Hematopoietic multipotent progenitor cell treated with erythropoietin and hydrocortisone succinate and interleukin-3 and kit ligand, for 6 days (in vitro differentiated cells): ENCODE data around the gene AMIGO3.
"Not testable (repeated sequence)": the region's sequence is repeated elsewhere in the genome, so short reads cannot be mapped to it uniquely, and the experiment has no call there.

ENCODE experiments used
- DNase-seq: peaks from one replicate; pipeline ENCODE4 v3.0.0-alpha.2; 2015

Gene AMIGO3

DNA sequence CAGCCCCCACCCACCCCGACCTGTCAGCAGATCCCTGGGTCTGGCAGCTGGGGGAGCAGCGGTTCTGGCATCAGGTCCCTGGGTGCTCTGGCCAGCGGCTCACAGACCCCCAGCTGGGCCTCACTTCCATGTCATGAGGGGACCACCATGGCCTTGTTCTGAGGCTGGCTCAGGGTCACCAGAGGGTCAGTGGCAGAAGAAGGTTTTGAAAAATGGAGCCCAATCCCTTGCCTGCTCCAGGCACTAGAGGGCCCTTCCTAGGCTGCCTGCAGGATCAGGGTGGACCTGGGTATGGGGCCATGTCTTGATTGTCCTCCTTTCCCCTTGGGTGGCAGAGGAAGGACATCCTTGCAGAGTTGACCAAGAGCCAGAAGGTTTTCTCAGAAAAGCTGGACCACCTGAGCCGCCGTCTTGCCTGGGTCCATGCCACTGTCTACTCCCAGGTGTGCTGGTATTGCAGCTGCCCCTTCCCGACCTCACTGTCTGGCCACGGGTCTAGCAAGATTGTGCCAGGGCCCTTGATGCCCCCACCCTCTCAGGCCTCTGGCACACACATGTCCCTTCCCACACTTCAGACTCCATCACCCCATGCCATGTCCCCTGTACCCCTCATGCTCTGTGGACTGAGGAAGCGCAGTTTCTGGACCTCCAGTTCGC lies 12.9 kb downstream of the AMIGO3 start:
- DNase-seq: no peak

DNA sequence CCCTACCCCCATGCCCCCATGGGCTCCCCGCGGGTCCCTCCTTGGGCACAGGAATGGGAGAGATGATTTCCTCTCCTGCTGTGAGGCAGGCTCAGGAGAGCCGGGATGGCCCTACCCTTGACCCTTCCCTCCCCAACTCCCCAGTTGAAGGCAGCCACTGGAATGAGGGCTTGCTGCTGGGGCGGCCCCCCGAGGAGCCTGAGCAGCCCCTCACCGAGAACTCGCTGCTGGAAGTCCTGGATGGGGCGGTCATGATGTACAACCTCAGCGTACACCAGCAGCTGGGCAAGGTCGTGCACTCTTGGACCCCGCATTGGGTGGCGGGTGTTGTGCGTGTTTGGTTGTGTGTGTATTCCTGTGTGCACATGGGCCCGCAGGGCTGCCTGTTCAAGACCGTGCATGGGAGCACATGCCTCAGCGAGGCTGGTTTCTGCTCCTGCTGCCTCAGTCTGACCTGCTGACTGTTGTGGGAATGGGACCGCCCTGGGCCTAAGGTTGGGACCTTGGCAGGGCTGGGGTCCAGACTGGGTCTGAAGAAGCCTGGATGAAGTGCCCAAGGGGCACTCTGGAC lies 14.0 kb downstream of the AMIGO3 start:
- no peak for DNase-seq

- DNase-seq: no peak
Measured at GRCh38 chr3:49704629-49705028, 14.9 kb downstream of the AMIGO3 start.

- no peak for DNase-seq
Measured at GRCh38 chr3:49703956-49704355, 15.5 kb downstream of the AMIGO3 start.

DNA sequence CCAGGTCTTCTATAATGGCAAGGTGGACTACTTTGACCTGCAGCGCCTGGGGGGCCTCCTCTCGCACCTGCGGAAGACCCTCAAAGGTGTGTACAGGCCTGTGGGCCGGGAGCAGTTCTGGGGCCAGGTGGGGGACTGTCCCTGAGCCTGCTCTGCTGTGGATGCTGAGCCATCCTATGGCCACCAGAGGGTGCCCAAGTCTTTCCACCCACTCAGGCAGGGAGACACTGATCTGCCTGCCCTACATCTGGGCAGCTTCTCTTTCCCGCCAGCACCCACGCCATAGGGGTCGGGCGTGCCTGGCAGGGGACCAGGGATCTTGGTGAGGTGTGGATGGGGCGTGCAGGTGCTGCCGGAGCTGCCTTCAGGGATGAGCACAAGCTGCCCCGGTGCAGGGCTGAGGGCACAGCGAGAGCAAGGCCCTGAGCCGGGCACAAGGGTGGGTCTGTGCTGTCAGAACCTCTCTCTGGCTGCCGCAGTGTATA lies 16.0 kb downstream of the AMIGO3 start:
- peak; percentile 89 for DNase-seq

- no peak for DNase-seq
Measured at GRCh38 chr3:49702672-49703071, 16.8 kb downstream of the AMIGO3 start.

- DNase-seq: peak; percentile 51
Measured at GRCh38 chr3:49701388-49702077, 18.0 kb downstream of the AMIGO3 start.

DNA sequence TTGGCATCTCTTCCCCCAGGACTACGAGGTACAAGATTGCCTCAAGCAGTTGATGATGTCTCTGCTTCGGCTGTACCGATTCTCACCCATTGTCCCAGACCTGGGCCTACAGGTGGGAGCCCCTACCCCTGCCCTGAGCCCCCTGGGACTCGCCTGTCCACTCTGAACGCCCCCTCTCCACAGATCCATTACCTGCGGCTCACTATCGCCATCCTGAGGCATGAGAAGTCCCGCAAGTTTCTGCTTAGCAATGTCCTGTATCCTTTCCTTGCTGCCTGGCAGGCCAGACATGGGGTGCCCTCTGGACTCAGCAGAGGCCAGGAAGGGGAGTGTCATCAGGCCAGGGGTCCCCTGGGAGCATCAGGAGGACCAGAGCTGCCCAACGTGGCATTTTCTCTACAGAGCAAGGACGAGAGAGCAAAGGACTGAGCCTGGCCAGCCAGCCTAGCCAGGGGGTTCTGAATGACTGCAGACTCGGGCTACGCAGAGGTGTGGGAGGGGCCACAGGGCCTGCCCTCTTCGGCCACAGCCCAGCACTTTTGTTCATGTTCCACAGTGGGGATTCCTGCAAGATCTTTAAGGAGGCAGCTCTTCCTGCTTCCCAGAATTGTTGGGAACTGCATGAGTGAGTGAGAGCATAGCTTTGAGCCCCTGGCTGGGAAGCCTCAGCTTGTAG lies 18.9 kb downstream of the AMIGO3 start:
- DNase-seq: no peak

DNA sequence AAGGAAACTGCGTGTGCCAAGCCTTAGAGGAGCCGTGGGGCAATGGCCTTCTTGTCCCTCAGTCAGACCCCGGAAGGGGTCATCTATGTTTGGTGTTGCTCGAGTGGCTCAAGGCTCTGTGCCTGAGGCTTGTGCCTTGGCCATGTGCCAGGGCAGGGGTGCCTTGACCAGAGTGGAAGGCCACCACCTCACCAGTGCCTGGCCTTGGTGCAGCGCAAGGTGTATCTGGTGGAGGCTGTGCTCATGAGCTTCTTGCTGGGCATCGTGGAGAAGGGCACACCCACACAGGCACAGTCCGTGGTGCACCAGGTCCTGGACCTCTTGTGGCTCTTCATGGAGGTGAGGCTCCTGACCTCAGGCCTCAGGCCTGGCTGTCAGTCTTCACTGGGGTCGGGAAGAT lies 19.5 kb downstream of the AMIGO3 start:
- DNase-seq: no peak

DNA sequence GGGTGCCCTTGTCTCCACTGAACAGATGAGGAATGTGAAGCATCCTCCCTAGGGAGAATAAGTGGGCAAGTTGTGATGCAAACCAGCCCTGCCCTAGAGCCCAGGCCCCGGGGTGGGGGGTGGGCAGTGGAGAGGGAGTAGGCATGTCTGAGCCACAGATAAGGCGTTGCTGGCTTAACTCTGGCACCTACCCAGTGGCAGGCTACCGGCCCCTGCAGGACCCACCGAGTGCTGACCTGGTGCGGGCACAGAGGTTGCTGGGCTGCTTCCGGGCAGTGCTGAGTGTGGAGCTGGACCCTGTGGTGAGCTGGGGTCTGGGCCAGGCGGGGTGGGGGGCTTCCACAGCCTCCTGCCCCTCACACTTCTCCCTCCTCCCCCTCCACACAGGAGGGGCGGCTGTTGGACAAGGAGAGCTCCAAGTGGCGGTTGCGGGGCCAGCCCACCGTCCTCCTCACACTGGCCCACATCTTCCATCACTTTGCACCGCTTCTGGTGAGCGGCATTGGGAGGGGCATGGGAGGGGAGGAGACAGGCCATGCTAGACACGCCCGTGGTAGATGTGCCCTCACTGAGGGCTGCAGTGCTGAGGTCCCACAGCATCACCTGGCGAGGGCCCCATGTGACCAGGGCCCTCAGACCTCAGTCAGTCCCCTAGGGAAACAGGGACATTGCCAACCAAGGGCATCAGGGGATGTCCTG lies 20.1 kb downstream of the AMIGO3 start:
- peak; percentile 71 for DNase-seq

- DNase-seq: not testable (repeated sequence)
Measured at GRCh38 chr3:49695350-49696015, 24.0 kb downstream of the AMIGO3 start.

DNA sequence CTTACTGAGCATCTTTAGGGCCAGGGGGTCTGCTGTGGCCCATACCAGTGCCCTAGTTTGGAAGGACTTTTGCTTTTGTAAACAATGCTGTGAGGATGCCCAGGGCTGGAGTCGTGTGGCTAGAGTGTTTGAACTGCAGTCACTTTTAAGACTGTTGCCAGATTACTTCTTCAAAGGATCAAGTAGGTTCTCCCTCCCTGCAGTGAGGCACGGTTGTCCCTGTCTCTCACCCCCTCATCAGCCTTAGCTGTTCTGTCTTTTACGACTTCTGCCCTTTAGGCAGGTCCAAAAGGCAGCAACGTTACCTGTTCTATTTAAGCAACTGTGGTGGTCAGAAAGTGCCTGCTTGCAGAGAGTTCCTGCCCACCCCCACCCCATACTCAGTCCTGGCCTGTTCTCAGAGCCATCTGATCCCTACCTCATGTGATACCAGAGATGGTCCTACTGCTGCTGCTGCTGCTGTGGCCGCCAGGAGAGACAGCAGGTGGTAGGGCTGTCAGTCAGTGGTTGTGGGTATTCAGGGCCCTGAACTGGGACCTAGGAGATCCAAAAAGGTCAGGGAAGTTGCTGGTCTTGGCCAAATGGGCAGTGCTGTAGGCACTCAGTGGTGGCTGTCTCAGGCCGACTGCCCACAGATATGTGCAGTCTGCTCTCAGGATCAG lies 24.9 kb downstream of the AMIGO3 start:
- not testable (repeated sequence) for DNase-seq

DNA sequence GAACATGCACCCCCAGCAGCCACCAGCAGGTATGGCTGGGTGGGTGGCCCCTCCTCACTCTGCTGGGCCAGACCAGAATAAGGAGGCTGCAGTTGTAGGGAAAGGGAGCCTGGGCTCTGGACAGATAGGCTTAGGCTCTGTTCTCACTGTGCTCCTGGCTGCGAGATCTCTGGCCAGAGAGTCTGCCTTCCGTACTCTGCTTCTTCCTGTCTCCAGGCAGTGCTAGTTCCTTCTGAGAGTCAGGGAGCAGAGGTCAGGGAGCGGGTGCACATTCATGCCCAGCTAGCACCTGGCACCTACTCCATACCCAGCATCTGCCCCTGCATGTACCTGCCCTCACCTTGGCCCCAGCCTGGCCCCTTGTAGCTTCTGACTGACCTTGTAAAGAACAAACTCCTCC lies 28.0 kb downstream of the AMIGO3 start:
- not testable (repeated sequence) for DNase-seq

- DNase-seq: not testable (repeated sequence)
Measured at GRCh38 chr3:49690856-49691255, 28.6 kb downstream of the AMIGO3 start.

DNA sequence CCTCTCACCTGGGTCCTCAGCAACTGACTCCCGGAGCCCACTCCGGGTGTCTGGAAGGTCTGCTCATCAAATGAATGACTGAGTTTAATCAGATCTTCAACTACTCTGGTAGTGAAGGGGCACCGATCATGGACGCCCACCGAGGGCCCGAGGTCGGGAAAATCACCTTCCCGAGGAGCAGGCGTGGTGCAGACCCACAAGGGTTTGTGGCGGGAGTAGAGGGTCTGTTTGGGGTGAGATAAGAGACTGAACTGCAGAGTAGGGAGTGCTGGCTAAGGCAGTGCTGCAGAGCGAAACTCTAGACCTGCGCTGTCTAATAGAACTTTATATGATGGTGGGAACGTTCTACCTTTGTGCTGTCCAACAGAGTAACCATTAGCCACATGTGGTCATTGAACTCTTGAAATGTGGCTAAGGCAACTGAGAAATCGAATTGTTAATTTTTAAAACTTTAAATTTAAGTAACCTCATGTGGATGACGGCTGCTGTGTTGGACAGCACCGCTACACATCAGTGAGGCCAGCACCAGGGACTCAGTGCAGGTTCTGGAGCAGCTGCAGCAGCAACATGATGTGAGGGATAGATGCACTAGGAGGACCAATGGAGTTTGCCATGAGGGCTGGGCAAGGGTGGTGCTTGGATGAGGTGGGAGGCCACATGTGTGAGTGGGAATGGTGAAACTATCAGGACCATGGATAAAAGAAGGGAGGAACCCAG lies 29.4 kb downstream of the AMIGO3 start:
- DNase-seq: peak; percentile 70

- peak; percentile 92 for DNase-seq
Measured at GRCh38 chr3:49689046-49689907, 30.2 kb downstream of the AMIGO3 start, which contains the start of the genes MST1 and RNF123. Gene MST1, minus strand, starts transcription at chr3:49689474. Its CDS starts 783 bp downstream, at chr3:49688691. Gene RNF123, plus strand, starts transcription at chr3:49689557. Its CDS starts 1,609 bp downstream, at chr3:49691166.

GRCh38 chr3:49688338-49689045 lies 31.0 kb downstream of the AMIGO3 start:
- peak; percentile 39 for DNase-seq

- DNase-seq: not testable (repeated sequence)
Measured at GRCh38 chr3:49687424-49687795, 32.1 kb downstream of the AMIGO3 start.

DNA sequence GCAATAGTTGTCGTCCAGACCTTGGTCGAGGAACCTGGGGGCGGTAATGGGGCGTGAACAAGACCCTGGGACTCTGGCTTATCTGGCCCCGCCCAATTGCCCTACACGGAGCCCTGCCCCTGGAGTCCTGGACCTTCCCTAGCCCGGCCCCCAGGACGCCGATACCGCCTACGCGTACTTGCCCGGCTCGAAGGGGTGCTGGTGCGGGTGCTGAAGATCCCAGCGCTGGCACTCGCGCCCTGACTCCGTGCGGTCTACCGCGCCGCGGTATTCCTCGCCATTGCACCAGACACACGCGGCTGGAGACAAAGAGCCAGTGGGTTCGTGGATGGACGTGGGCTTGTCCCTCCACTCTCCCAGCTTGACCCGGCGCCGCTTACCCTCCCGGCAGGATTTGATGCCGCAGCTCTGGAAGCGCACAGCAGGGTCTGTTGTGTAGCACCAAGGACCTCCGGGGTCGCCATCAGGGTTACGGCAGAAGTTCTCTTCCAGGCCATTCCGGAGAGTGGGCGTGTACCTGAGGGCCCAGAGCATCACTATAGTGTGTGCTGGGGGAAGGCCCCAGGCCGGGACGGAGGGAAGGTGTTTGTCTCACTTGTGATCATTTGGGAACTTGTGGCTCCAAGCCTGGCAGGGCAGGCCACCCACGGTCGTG lies 32.6 kb downstream of the AMIGO3 start:
- DNase-seq: peak; percentile 95
